ENCODE data around the gene HMCN2. TPM values are rescaled to one million over a fixed set of nuclear protein-coding genes. Genes with fewer than 3 reads are reported as not detected.

The HMCN2 gene
- total and polyA plus RNA-seq, 2 donors (not counting 1 experiment from before 2014, with no cell fraction given), result 0.01 TPM; not detected in 1

DNA sequence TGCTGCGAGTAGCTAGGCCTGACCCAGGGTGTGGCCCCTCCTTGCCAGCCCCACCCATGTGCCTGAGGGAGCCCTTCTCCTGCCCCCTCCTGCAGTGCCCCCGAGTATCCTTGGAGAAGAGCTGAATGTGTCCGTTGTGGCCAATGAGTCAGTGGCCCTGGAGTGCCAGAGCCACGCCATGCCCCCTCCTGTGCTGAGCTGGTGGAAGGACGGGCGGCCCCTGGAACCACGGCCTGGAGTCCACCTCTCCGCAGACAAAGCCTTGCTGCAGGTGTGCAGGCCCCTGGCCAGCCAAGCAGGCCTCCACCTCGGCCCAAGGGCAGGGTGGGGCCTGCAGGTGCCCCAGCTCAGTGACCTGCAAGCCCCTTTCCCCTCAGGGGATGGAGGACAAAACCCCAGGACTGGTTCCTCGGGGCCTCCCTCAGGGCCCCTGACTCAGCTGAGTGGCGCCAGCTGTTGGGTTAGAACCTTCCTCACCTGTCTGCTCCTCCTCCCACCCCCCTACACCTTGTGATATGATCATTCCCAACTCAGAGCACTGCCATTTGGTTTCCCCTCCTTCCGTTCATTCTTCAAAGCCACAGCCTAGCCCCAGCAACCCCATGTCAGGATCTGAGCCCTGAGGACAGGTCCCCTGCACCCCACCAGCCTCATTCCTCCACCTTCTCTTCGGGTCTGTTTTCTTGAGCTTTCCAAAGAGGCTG, 99.2 kb downstream of the HMCN2 start:
- Histone ChIP-seq H3K4me3 (ENCODE audit: control extremely low read depth in 1 of 5, extremely low read depth in 1 of 5, insufficient read depth in 1 of 5, low read depth in 2 of 5, low read length in 4 of 5) (no peak overlapping the region), H4K20me1 (ENCODE audit: control insufficient read depth, insufficient read depth, low read length, poor library complexity, severe bottlenecking) (no peaks in the 10 kb centered on the region), H3K4me2 (replicated peaks; ENCODE audit: low read depth, low read length, poor library complexity, severe bottlenecking) (no peak overlapping the region), H3K9me3 (ENCODE audit: control extremely low read depth in 1 of 3, control insufficient read depth in 2 of 3, insufficient read depth in 1 of 3, low read length in 2 of 3) (peaks cover 0 to 11% (median 0%) of the 10 kb centered on the region in 3 donors), H3K9ac (ENCODE audit: low read length) (no peak overlapping the region), H3K4me1 (ENCODE audit: control insufficient read depth in 2 of 2, insufficient read depth in 2 of 2, low read length in 2 of 2) (no peaks in the 10 kb centered on the region), H3K27me3 (replicated peaks in 1 of 4; ENCODE audit: control extremely low read depth in 1 of 4, control insufficient read depth in 3 of 4, insufficient read depth in 4 of 4, low read length in 3 of 4) (peaks cover 0 to 9% (median 0%) of the 10 kb centered on the region in 4 experiments), H3K36me3 (replicated peaks in 1 of 2; ENCODE audit: control extremely low read depth in 1 of 2, control insufficient read depth in 1 of 2, extremely low read depth in 1 of 2, insufficient read depth in 2 of 2, low read length in 1 of 2) (no peaks in the 10 kb centered on the region), H3K27ac (ENCODE audit: low read length in 2 of 2) (no peak overlapping the region), H3K79me2 (ENCODE audit: control insufficient read depth, insufficient read depth, low read length) (no peaks in the 10 kb centered on the region), H2AFZ (ENCODE audit: insufficient read depth, low read depth, low read length, poor library complexity, severe bottlenecking) (no peak overlapping the region)
- H3K27me3 Mint-ChIP-seq, result peaks cover 10% of the 10 kb centered on the region
- no peak overlapping the region for H3K4me3 Mint-ChIP-seq
- no peak for DNase-seq
- CTCF ChIA-PET, result no interaction called here
- no peak overlapping the region for H3K27ac Mint-ChIP-seq
- TF ChIP-seq CTCF (IDR thresholded peaks at IDR 0.05) (no peak), EZH2 (IDR thresholded peaks at IDR 0.05; ENCODE audit: borderline replicate concordance, insufficient read depth, low read depth, low read length, poor library complexity, severe bottlenecking) (no peak)
- 91% methylated on average over 13 of the region's 13 CpGs for WGBS (ENCODE audit: insufficient coverage)
- no peak for ATAC-seq (ENCODE audit: low read depth)
- intact Hi-C loops (cut with micrococcal nuclease), result no loop called here
- H3K9me3 Mint-ChIP-seq (ENCODE audit: insufficient read depth), result no peaks in the 10 kb centered on the region
- POLR2A ChIA-PET, result no interaction called here
- H3K4me1 Mint-ChIP-seq, result peaks cover 4% of the 10 kb centered on the region

DNA sequence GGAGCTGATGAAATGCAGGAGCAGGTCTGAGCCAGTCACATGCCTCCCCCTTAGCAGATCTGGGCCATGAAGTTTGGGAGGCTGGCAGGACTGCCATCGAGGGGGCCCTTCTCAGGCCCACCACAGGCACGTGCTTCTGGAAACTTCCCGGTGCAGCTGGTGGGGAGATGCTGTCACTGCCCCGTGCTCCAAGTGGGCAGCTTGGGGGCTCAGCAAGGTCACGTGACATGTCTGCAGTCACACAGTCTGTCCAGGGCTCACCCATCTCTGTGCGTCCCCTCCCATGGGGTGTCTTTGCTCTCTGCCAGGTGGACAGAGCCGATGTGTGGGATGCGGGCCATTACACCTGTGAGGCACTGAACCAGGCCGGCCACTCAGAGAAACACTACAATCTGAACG, 99.8 kb downstream of the HMCN2 start:
- no peaks in the 10 kb centered on the region for H3K4me1 ChIP-seq (ENCODE audit: control insufficient read depth in 2 of 2, insufficient read depth in 2 of 2, low read length in 2 of 2)
- Mint-ChIP-seq H3K27ac (no peak overlapping the region), H3K4me3 (no peak overlapping the region), H3K4me1 (peaks cover 2% of the 10 kb centered on the region), H3K9me3 (ENCODE audit: insufficient read depth) (no peaks in the 10 kb centered on the region), H3K27me3 (peaks cover 10% of the 10 kb centered on the region)
- H2AFZ ChIP-seq (ENCODE audit: insufficient read depth, low read depth, low read length, poor library complexity, severe bottlenecking), result no peak overlapping the region
- intact Hi-C loops (cut with micrococcal nuclease), result no loop called here
- H4K20me1 ChIP-seq (ENCODE audit: control insufficient read depth, insufficient read depth, low read length, poor library complexity, severe bottlenecking), result no peaks in the 10 kb centered on the region
- H3K9ac ChIP-seq (ENCODE audit: low read length), result no peak overlapping the region
- no peak overlapping the region for H3K4me3 ChIP-seq (ENCODE audit: control extremely low read depth in 1 of 5, extremely low read depth in 1 of 5, insufficient read depth in 1 of 5, low read depth in 2 of 5, low read length in 4 of 5)
- TF ChIP-seq CTCF (IDR thresholded peaks at IDR 0.05), result no peak
- TF ChIP-seq EZH2 (IDR thresholded peaks at IDR 0.05; ENCODE audit: borderline replicate concordance, insufficient read depth, low read depth, low read length, poor library complexity, severe bottlenecking), result no peak
- peaks cover 0 to 11% (median 0%) of the 10 kb centered on the region in 3 donors for H3K9me3 ChIP-seq (ENCODE audit: control extremely low read depth in 1 of 3, control insufficient read depth in 2 of 3, insufficient read depth in 1 of 3, low read length in 2 of 3)
- no peak overlapping the region for H3K4me2 ChIP-seq (replicated peaks; ENCODE audit: low read depth, low read length, poor library complexity, severe bottlenecking)
- no peak overlapping the region for H3K27ac ChIP-seq (ENCODE audit: low read length in 2 of 2)
- no peak for ATAC-seq (ENCODE audit: low read depth)
- H3K79me2 ChIP-seq (ENCODE audit: control insufficient read depth, insufficient read depth, low read length), result no peaks in the 10 kb centered on the region
- peaks cover 0 to 9% (median 0%) of the 10 kb centered on the region in 4 experiments for H3K27me3 ChIP-seq (replicated peaks in 1 of 4; ENCODE audit: control extremely low read depth in 1 of 4, control insufficient read depth in 3 of 4, insufficient read depth in 4 of 4, low read length in 3 of 4)
- POLR2A ChIA-PET, result no interaction called here
- DNase-seq, result no peak
- 89% methylated on average over 10 of the region's 10 CpGs for WGBS (ENCODE audit: insufficient coverage)
- no peaks in the 10 kb centered on the region for H3K36me3 ChIP-seq (replicated peaks in 1 of 2; ENCODE audit: control extremely low read depth in 1 of 2, control insufficient read depth in 1 of 2, extremely low read depth in 1 of 2, insufficient read depth in 2 of 2, low read length in 1 of 2)
- CTCF ChIA-PET, result no interaction called here
